ENCODE measurements around the gene B4GALT7. TPM values are rescaled to one million over a fixed set of nuclear protein-coding genes. Genes with fewer than 3 reads are reported as not detected.
"Not testable (repeated sequence)": the region's sequence is repeated elsewhere in the genome, so short reads cannot be mapped to it uniquely, and the experiment has no call there.

B4GALT7 gene
- total RNA-seq, 1 experiment from 2014 or later, result 26.3 TPM

DNA sequence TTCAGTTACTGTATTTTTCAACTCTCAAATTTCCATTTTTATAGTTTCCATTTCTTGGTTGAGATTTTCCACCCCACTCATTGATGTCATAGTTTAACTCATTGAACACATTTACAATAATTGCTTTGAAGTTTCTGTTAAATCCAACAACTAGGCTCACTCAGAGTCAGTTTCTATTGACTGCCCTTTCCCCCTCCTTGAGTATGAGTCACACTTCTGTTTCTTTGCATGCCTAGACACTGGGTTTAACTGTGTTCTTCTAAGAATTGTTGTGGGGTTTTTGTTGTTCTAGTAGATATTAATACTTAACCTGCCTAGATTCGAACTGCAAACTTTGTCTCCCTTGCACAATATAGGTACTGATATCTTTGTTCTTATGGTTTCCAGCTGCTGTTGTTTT, 45.5 kb downstream of the B4GALT7 start:
- not testable (repeated sequence) for H2BK20ac ChIP-seq (ENCODE audit: low read depth, low read length, poor library complexity, severe bottlenecking); H3K79me1 ChIP-seq (ENCODE audit: insufficient read depth, low read depth, low read length, poor library complexity, severe bottlenecking); H3K4me1 Mint-ChIP-seq; H3K27ac ChIP-seq (ENCODE audit: insufficient read length, low read depth, low read length); H3K79me2 ChIP-seq (ENCODE audit: insufficient read depth, low read length); H3K27ac Mint-ChIP-seq; H4K8ac ChIP-seq (replicated peaks; ENCODE audit: insufficient read length, low read depth, low read length); H2BK12ac ChIP-seq (ENCODE audit: insufficient read length, low read depth, low read length); H2BK15ac ChIP-seq (ENCODE audit: low read depth, low read length); H2AK5ac ChIP-seq (ENCODE audit: insufficient read length, low read length); H3K4me3 Mint-ChIP-seq; H3T11ph ChIP-seq (ENCODE audit: low read length); H3K27me3 Mint-ChIP-seq (ENCODE audit: low read depth); H2AFZ ChIP-seq (ENCODE audit: low read length); H3K18ac ChIP-seq (ENCODE audit: insufficient read length, low read depth, low read length); H3K27me3 ChIP-seq (ENCODE audit: insufficient read depth, low read length); H4K91ac ChIP-seq (ENCODE audit: insufficient read length, low read depth, low read length); H3K4ac ChIP-seq (ENCODE audit: low read depth, low read length); DNase-seq; H2BK120ac ChIP-seq (ENCODE audit: low read depth, low read length, poor library complexity, severe bottlenecking); H3K9me3 ChIP-seq (ENCODE audit: control insufficient read depth, low read depth, low read length); H2BK5ac ChIP-seq (ENCODE audit: insufficient read length, low read length); H3K4me1 ChIP-seq (ENCODE audit: insufficient read depth, low read length); H3K23ac ChIP-seq (ENCODE audit: insufficient read length, low read depth, low read length); H3K14ac ChIP-seq (ENCODE audit: insufficient read depth, low read length); H4K5ac ChIP-seq (ENCODE audit: insufficient read length, low read depth, low read length); H3K56ac ChIP-seq (ENCODE audit: insufficient read length, low read depth, low read length); H3K4me2 ChIP-seq (ENCODE audit: insufficient read depth, insufficient read length, low read length); H3K23me2 ChIP-seq (ENCODE audit: insufficient read length, low read depth, low read length, poor library complexity, severe bottlenecking); H3K9ac ChIP-seq (ENCODE audit: extremely low read depth, insufficient read length, low read length); H4K20me1 ChIP-seq (ENCODE audit: control insufficient read depth, insufficient read depth, insufficient read length)
- H3K9me3 Mint-ChIP-seq, result peaks cover 24 to 27% of the 10 kb centered on the region in 2 experiments; a peak in 4 of 5 replicates
- H3K36me3 Mint-ChIP-seq (ENCODE audit: insufficient read depth in 1 of 3, low read depth in 3 of 3), result peaks cover 20 to 24% (median 24%) of the 10 kb centered on the region in 3 experiments; a peak in 6 of 7 replicates
- WGBS (ENCODE audit: extremely low coverage, insufficient read length, low lambda C conversion rate), result no CpG with 5 or more reads among the region's 1 CpG

DNA sequence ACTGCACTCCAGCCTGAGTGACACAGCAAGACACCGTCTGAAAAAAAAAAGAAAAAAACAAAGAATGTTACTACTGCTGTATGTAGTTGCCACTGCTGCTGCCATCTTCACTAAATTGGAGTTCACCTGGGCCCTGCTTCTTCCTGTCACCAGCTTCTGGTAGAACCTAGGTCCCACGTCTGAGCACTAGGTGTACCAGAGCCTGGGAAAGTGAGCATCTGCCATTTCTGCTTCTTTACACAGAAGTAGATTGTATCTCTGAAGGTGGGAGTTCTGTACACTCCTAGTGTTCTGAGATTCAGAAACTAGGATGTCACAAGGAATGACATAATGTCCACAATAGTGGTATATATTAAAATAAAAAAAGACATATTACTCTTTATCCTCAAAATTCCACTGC, 51.3 kb downstream of the B4GALT7 start:
- H2BK20ac ChIP-seq (ENCODE audit: low read depth, low read length, poor library complexity, severe bottlenecking); H2BK5ac ChIP-seq (ENCODE audit: insufficient read length, low read length); H4K5ac ChIP-seq (ENCODE audit: insufficient read length, low read depth, low read length); H3K9me3 ChIP-seq (ENCODE audit: control insufficient read depth, low read depth, low read length); H4K20me1 ChIP-seq (ENCODE audit: control insufficient read depth, insufficient read depth, insufficient read length); H3K4me1 Mint-ChIP-seq; H3K14ac ChIP-seq (ENCODE audit: insufficient read depth, low read length); H3K4me1 ChIP-seq (ENCODE audit: insufficient read depth, low read length); H3K27me3 Mint-ChIP-seq (ENCODE audit: low read depth); H4K8ac ChIP-seq (replicated peaks; ENCODE audit: insufficient read length, low read depth, low read length); H3K23ac ChIP-seq (ENCODE audit: insufficient read length, low read depth, low read length); H3K27ac ChIP-seq (ENCODE audit: insufficient read length, low read depth, low read length); H2BK120ac ChIP-seq (ENCODE audit: low read depth, low read length, poor library complexity, severe bottlenecking); H3K27ac Mint-ChIP-seq; H3K79me2 ChIP-seq (ENCODE audit: insufficient read depth, low read length); H2AK5ac ChIP-seq (ENCODE audit: insufficient read length, low read length); H3K23me2 ChIP-seq (ENCODE audit: insufficient read length, low read depth, low read length, poor library complexity, severe bottlenecking); H3K4ac ChIP-seq (ENCODE audit: low read depth, low read length); H4K91ac ChIP-seq (ENCODE audit: insufficient read length, low read depth, low read length); H3K4me2 ChIP-seq (ENCODE audit: insufficient read depth, insufficient read length, low read length); H3K9ac ChIP-seq (ENCODE audit: extremely low read depth, insufficient read length, low read length); H3K27me3 ChIP-seq (ENCODE audit: insufficient read depth, low read length); H3K4me3 Mint-ChIP-seq; H3K56ac ChIP-seq (ENCODE audit: insufficient read length, low read depth, low read length); H3T11ph ChIP-seq (ENCODE audit: low read length); H2BK15ac ChIP-seq (ENCODE audit: low read depth, low read length); H3K18ac ChIP-seq (ENCODE audit: insufficient read length, low read depth, low read length); DNase-seq; H3K79me1 ChIP-seq (ENCODE audit: insufficient read depth, low read depth, low read length, poor library complexity, severe bottlenecking); H2AFZ ChIP-seq (ENCODE audit: low read length); H2BK12ac ChIP-seq (ENCODE audit: insufficient read length, low read depth, low read length): not testable (repeated sequence)
- H3K36me3 Mint-ChIP-seq (ENCODE audit: insufficient read depth in 1 of 3, low read depth in 3 of 3), result peaks cover 12 to 21% (median 18%) of the 10 kb centered on the region in 3 experiments
- no CpG with 5 or more reads among the region's 2 CpGs for WGBS (ENCODE audit: extremely low coverage, insufficient read length, low lambda C conversion rate)
- H3K9me3 Mint-ChIP-seq, result peaks cover 16 to 20% of the 10 kb centered on the region in 2 experiments; a peak in 3 of 5 replicates
